GM12878 (cell line): ENCODE measurements around the gene TMEM50B. TPM values are rescaled to one million over a fixed set of nuclear protein-coding genes. Genes with fewer than 3 reads are reported as not detected.

ENCODE experiments used
- ATAC-seq: fragments of 200-7000 bp; cut with Tn5 transposase; 3 replicates; pipeline ENCODE4 v1.9.1; 2020; ENCODE audit warnings: mild to moderate bottlenecking, moderate library complexity
- BruUV-seq: library from RNA; stranded (reverse); fragments of 400-500 nt; replicated peaks from 2 replicates; lab custom pipeline; 2021; lab: Mats Ljungman, UMichigan
- CTCF ChIA-PET: fragments of 300-600 bp; sonication (Branson Sonifier 250); formaldehyde crosslinking; extraction: SDS; loops from one replicate; lab custom pipeline; 2021; ENCODE audit warnings: inconsistent platforms; lab: Yijun Ruan, JAX
- POLR2A ChIA-PET: fragments of 350-600 bp; formaldehyde crosslinking; extraction: SDS; loops from one replicate; lab custom pipeline; 2021; ENCODE audit warnings: inconsistent platforms; lab: Charles Lee
- RAD21 ChIA-PET: fragments of 300-600 bp; sonication (Branson Sonifier 250); formaldehyde crosslinking; loops from one replicate; lab custom pipeline; 2023; ENCODE audit warnings: antibody characterized with exemption; ENCODE audit not compliant: unreplicated experiment; lab: Charles Lee
- SMC1A ChIA-PET: fragments of 300-600 bp; sonication (Branson Sonifier 250); formaldehyde crosslinking; loops from one replicate; lab custom pipeline; 2023; ENCODE audit not compliant: unreplicated experiment, uncharacterized antibody; lab: Charles Lee
- DNase-seq: peaks from one replicate; pipeline ENCODE4 v3.0.0-alpha.2; 2011; ENCODE audit warnings: low read depth, low spot score
- FAIRE-seq: peaks from 3 replicates; lab custom pipeline; 2011; peaks lifted over from hg19 to GRCh38; lab: Jason Lieb, UNC
- H2AFZ ChIP-seq: 2 replicates; pipeline ENCODE4 v1.6.0; 2011; ENCODE audit warnings: low read depth, low read length, control low read depth; ENCODE audit not compliant: control insufficient read depth
- H3K27ac ChIP-seq: 2 replicates; pipeline ENCODE4 v1.5.1; 2011; ENCODE audit warnings: control low read depth; ENCODE audit not compliant: control insufficient read depth, insufficient read depth
- H3K27me3 ChIP-seq, 2 experiments: replicated peaks in 1 of 2; 2 replicates each; pipeline versions ENCODE4 v1.6.0 to v1.6.1; 2011; ENCODE audit warnings: low read length in 1 of 2; ENCODE audit not compliant: control insufficient read depth in 2 of 2, insufficient read depth in 2 of 2
- H3K36me3 ChIP-seq, 2 experiments: 2 replicates each; pipeline ENCODE4 v1.5.1; 2011; ENCODE audit warnings: low read length in 1 of 2; ENCODE audit not compliant: control insufficient read depth in 2 of 2, insufficient read depth in 2 of 2
- H3K4me1 ChIP-seq: 2 replicates; pipeline ENCODE4 v1.6.1; 2011; ENCODE audit warnings: mild to moderate bottlenecking, low read length, moderate library complexity, mixed read lengths; ENCODE audit not compliant: control insufficient read depth, insufficient read depth
- H3K4me2 ChIP-seq: 2 replicates; pipeline ENCODE4 v1.6.0; 2011; ENCODE audit warnings: control low read depth; ENCODE audit not compliant: control insufficient read depth, insufficient read depth
- H3K4me3 ChIP-seq: fragments of 200-600 bp; sonication (generic); 2 replicates; pipeline ENCODE4 v1.5.1; 2016
- H3K79me2 ChIP-seq: 2 replicates; pipeline ENCODE4 v1.6.0; 2011; ENCODE audit warnings: low read length; ENCODE audit not compliant: control insufficient read depth, insufficient read depth
- H3K9ac ChIP-seq: 2 replicates; pipeline ENCODE4 v1.8.0; 2011; ENCODE audit warnings: low read length, control low read depth, mixed read lengths; ENCODE audit not compliant: control insufficient read depth, insufficient read depth
- H3K9me3 ChIP-seq: replicated peaks from 3 replicates; pipeline ENCODE4 v1.5.1; 2011; ENCODE audit warnings: mild to moderate bottlenecking, low read length; ENCODE audit not compliant: control insufficient read depth, insufficient read depth
- H4K20me1 ChIP-seq: 2 replicates; pipeline ENCODE4 v1.6.0; 2011; ENCODE audit not compliant: control insufficient read depth, insufficient read depth
- BHLHE40 ChIP-seq, 2 experiments: fragments of 450-650 bp in 1 of 2; IDR thresholded peaks; 2 replicates each; pipeline ENCODE4 v1.6.1; 2011 to 2017; ENCODE audit warnings: low read depth in 2 of 2, borderline replicate concordance in 1 of 2, improper control_type of control experiment in 1 of 2, low read length in 1 of 2, mild to moderate bottlenecking in 1 of 2
- HDAC2 ChIP-seq: fragments of 200-600 bp; sonication (generic); IDR thresholded peaks from 2 replicates; pipeline ENCODE4 v1.6.1; 2017
- RBBP5 ChIP-seq: fragments of 200-600 bp; sonication (generic); conservative IDR thresholded peaks from 2 replicates; pipeline ENCODE4 v1.6.1; 2016
- SIX5 ChIP-seq: IDR thresholded peaks from 2 replicates; pipeline ENCODE4 v1.6.1; 2011; ENCODE audit warnings: mild to moderate bottlenecking, low read depth, low read length, moderate library complexity; ENCODE audit not compliant: severe bottlenecking
- TARDBP ChIP-seq: IDR thresholded peaks from 2 replicates; pipeline ENCODE4 v1.6.1; 2016; ENCODE audit warnings: borderline replicate concordance
- WGBS: methylation state at CpG from one replicate; pipeline ENCODE4 v1.1.6; 2016; ENCODE audit warnings: low lambda C conversion rate; ENCODE audit not compliant: insufficient replicate concordance, insufficient coverage; ENCODE audit errors: missing lambda C conversion rate; 5-methylcytosine and 5-hydroxymethylcytosine counted together
- in situ Hi-C: fragments of 300-500 bp; cut with MboI; formaldehyde crosslinking; loops from 9 replicates; pipeline ENCODE4 v1.14.3; 2018; ENCODE audit warnings: mixed read lengths
- intact Hi-C: fragments of 100-400 bp; cut with micrococcal nuclease; formaldehyde crosslinking; loops from one replicate; pipeline ENCODE4 v1.14.2; 2022; ENCODE audit not compliant: unreplicated experiment
- polyA plus RNA-seq, 11 experiments: library from polyadenylated mRNA; depleted of rRNA in 4 of 11; unstranded in 6 of 11; stranded (reverse) in 5 of 11; fragments of >200 nt; fragmentation: Nextera tagmentation in 4 of 11; fragmentation: Illumina TruSeq in 1 of 11; extraction: Ambion mirVana in 4 of 11; extraction: Trizol in 1 of 11; gene quantifications; 1 replicate in 1 of 11; 2 replicates in 10 of 11; pipeline versions ENCODE4 v1.2.1 to v1.2.3, GENCODE V29; 2011 to 2016; ENCODE audit warnings: inconsistent platforms in 2 of 11, missing spikeins in 2 of 11, low read depth in 1 of 11
- total RNA-seq, 4 experiments: library from RNA; depleted of rRNA in 3 of 4; stranded (reverse); fragments of >200 nt in 3 of 4; fragmentation: Illumina TruSeq in 1 of 4; extraction: Trizol in 1 of 4; gene quantifications; 2 replicates each; pipeline versions ENCODE4 v1.2.1 to v1.2.3, GENCODE V29; 2013 to 2021
- TF ChIP-seq, protein P1 (sequence below): IDR thresholded peaks from 2 replicates; pipeline ENCODE4 v1.6.1; 2011; ENCODE audit warnings: low read depth, mild to moderate bottlenecking, low read length, moderate library complexity, borderline replicate concordance; ENCODE audit errors: extremely low read depth
- TF ChIP-seq, protein P2 (sequence below): IDR thresholded peaks from 2 replicates; pipeline ENCODE4 v1.6.1; 2012; ENCODE audit warnings: low read length, inconsistent platforms
- TF ChIP-seq, protein P3 (sequence below): IDR thresholded peaks from 2 replicates; pipeline ENCODE4 v1.6.1; 2011; ENCODE audit warnings: borderline replicate concordance, low read depth, mild to moderate bottlenecking, moderate library complexity, low read length; ENCODE audit not compliant: insufficient read depth, poor library complexity, severe bottlenecking

TMEM50B gene
- total and polyA plus RNA-seq, 10 of the 15 experiments (the other 5 are each of a cell fraction or from before 2014, with no cell fraction given) = 12.1 to 42.1 (median 18.2) TPM

DNA sequence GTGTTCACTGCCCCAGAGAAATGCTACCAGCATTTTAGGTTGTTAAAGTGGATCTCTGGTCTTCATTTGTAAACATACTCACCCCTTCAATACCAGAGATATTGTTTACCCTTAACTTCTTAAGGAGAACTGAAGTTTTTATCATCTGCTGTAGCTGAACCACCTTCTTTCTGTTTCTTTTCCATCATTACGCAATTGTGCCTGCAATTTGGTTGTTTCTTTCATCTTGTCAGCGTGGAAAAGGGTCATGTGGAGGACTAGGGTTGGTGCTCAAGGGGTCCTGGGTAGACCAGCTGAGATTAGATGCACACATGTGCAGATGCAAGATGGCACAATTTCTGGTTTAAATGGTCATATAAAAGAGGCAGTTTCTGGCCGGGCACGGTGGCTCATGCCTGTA is 39.1 kb upstream of the TMEM50B start:
- no peak overlapping the region for H3K9ac ChIP-seq
- CTCF ChIA-PET = interaction anchor here (0.9 to 1.3 kb wide), 2 partner anchors 90 to 1115 kb away, joined by 3 read pairs; no protein-coding TSS in a partner anchor

More for the DNA sequence above, 39.1 kb upstream of the TMEM50B start:
- intact Hi-C loops (no loop called here), in situ Hi-C loops (no loop called here)
- no peak for DNase-seq
- Histone ChIP-seq H4K20me1 (no peaks in the 10 kb centered on the region), H3K4me1 (no peaks in the 10 kb centered on the region), H3K79me2 (no peaks in the 10 kb centered on the region), H3K4me3 (no peak overlapping the region), H3K9me3 (no peaks in the 10 kb centered on the region), H2AFZ (no peak overlapping the region), H3K4me2 (no peak overlapping the region), H3K36me3 (peaks cover 3 to 29% of the 10 kb centered on the region in 2 experiments), H3K27me3 (no peaks in the 10 kb centered on the region), H3K27ac (no peak overlapping the region)
- FAIRE-seq = no peak
- no TSS peak for BruUV-seq
- 97% methylated on average over 4 of the region's 4 CpGs for WGBS
- ChIA-PET SMC1A (interaction anchor here (0.6 to 0.9 kb wide), 2 partner anchors 10 to 18 kb away, joined by 3 to 4 read pairs; no protein-coding TSS in a partner anchor), POLR2A (interaction anchor here (0.7 kb wide), 1 partner anchor 188 kb away, joined by 4 read pairs; no protein-coding TSS in a partner anchor), RAD21 (interaction anchor here (1.1 kb wide), 1 partner anchor 28 kb away, joined by 3 read pairs; the partner anchor contains the start of gene DNAJC28)
- no peak for ATAC-seq
- TF ChIP-seq, protein P1, sequence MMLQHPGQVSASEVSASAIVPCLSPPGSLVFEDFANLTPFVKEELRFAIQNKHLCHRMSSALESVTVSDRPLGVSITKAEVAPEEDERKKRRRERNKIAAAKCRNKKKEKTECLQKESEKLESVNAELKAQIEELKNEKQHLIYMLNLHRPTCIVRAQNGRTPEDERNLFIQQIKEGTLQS = no peak
- TF ChIP-seq, protein P2, sequence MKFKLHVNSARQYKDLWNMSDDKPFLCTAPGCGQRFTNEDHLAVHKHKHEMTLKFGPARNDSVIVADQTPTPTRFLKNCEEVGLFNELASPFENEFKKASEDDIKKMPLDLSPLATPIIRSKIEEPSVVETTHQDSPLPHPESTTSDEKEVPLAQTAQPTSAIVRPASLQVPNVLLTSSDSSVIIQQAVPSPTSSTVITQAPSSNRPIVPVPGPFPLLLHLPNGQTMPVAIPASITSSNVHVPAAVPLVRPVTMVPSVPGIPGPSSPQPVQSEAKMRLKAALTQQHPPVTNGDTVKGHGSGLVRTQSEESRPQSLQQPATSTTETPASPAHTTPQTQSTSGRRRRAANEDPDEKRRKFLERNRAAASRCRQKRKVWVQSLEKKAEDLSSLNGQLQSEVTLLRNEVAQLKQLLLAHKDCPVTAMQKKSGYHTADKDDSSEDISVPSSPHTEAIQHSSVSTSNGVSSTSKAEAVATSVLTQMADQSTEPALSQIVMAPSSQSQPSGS = no peak
- TF ChIP-seq BHLHE40 (IDR thresholded peaks at IDR 0.05; ENCODE audit: borderline replicate concordance in 1 of 2, low read depth in 2 of 2, low read length in 1 of 2) (no peak), TARDBP (no peak), SIX5 (no peak), HDAC2 (no peak), RBBP5 (no peak)
- TF ChIP-seq, protein P3, sequence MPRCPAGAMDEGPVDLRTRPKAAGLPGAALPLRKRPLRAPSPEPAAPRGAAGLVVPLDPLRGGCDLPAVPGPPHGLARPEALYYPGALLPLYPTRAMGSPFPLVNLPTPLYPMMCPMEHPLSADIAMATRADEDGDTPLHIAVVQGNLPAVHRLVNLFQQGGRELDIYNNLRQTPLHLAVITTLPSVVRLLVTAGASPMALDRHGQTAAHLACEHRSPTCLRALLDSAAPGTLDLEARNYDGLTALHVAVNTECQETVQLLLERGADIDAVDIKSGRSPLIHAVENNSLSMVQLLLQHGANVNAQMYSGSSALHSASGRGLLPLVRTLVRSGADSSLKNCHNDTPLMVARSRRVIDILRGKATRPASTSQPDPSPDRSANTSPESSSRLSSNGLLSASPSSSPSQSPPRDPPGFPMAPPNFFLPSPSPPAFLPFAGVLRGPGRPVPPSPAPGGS = no peak
